Large intestine (tissue), 12 donors: ENCODE measurements around the gene COMMD7. TPM values are rescaled to one million over a fixed set of nuclear protein-coding genes. Genes with fewer than 3 reads are reported as not detected.

Experiments
- DNase-seq, 2 donors: peaks; one replicate each; pipeline versions ENCODE4 v3.0.0 to v3.0.0-alpha.2; 2013
- H3K27ac ChIP-seq: one replicate; pipeline ENCODE4 v1.5.1; 2013; ENCODE audit warnings: low read length
- H3K27me3 ChIP-seq: 2 replicates; pipeline ENCODE4 v1.6.1; 2013; ENCODE audit warnings: low read length; ENCODE audit not compliant: control insufficient read depth, insufficient read depth
- H3K36me3 ChIP-seq: 2 replicates; pipeline ENCODE4 v1.6.1; 2013; ENCODE audit warnings: low read length; ENCODE audit not compliant: control insufficient read depth, insufficient read depth
- H3K4me1 ChIP-seq: one replicate; pipeline ENCODE4 v1.6.1; 2013; ENCODE audit warnings: low read length; ENCODE audit not compliant: control insufficient read depth, insufficient read depth
- H3K4me3 ChIP-seq: one replicate; pipeline ENCODE4 v1.5.1; 2013; ENCODE audit warnings: low read length
- H3K9me3 ChIP-seq: one replicate; pipeline ENCODE4 v1.6.1; 2013; ENCODE audit warnings: mild to moderate bottlenecking, low read depth, low read length, moderate library complexity; ENCODE audit not compliant: control insufficient read depth
- WGBS: methylation state at CpG from one replicate; pipeline ENCODE4 v1.1.5; 2013; ENCODE audit warnings: low lambda C conversion rate; ENCODE audit not compliant: insufficient coverage; 5-methylcytosine and 5-hydroxymethylcytosine counted together
- long read RNA-seq, 11 donors: transcript quantifications; one replicate each; lab custom pipeline, GENCODE V29; 2026
- polyA plus RNA-seq: library from polyadenylated mRNA; unstranded; fragments of 120-200 nt; gene quantifications from one replicate; pipeline ENCODE4 v1.2.1, GENCODE V29; 2013

The COMMD7 gene
- 40.1 TPM for polyA plus RNA-seq
- long read RNA-seq, donor 1, transcript COMMD7-201 (9 exons, 1,900 nt): major isoform, 8 of 9 reads
- long read RNA-seq, donor 1, partial matches to known transcripts: 0 of 9 reads
- long read RNA-seq, donor 1, other reads (novel, unspliced or antisense): 0 of 9 reads
- long read RNA-seq, donor 2, transcript COMMD7-201 (9 exons, 1,900 nt): major isoform, 16 of 18 reads
- long read RNA-seq, donor 2, partial matches to known transcripts: 0 of 18 reads
- long read RNA-seq, donor 2, other reads (novel, unspliced or antisense): 0 of 18 reads
- long read RNA-seq, donor 3, transcript COMMD7-201 (9 exons, 1,900 nt): major isoform, 41 of 42 reads
- long read RNA-seq, donor 3, partial matches to known transcripts: 0 of 42 reads
- long read RNA-seq, donor 3, other reads (novel, unspliced or antisense): 0 of 42 reads
- long read RNA-seq, donor 4, transcript COMMD7-201 (9 exons, 1,900 nt): major isoform, 5 of 5 reads
- long read RNA-seq, donor 4, partial matches to known transcripts: 0 of 5 reads
- long read RNA-seq, donor 4, other reads (novel, unspliced or antisense): 0 of 5 reads
- long read RNA-seq, donor 5, transcript COMMD7-201 (9 exons, 1,900 nt): major isoform, 21 of 24 reads
- long read RNA-seq, donor 5, partial matches to known transcripts: 0 of 24 reads
- long read RNA-seq, donor 5, other reads (novel, unspliced or antisense): 0 of 24 reads
- long read RNA-seq, donor 6, transcript COMMD7-201 (9 exons, 1,900 nt): major isoform, 14 of 31 reads
- long read RNA-seq, donor 6, partial matches to known transcripts: 15 of 31 reads
- long read RNA-seq, donor 6, other reads (novel, unspliced or antisense): 0 of 31 reads
- long read RNA-seq, donor 7, transcript COMMD7-201 (9 exons, 1,900 nt): major isoform, 10 of 14 reads
- long read RNA-seq, donor 7, partial matches to known transcripts: 0 of 14 reads
- long read RNA-seq, donor 7, other reads (novel, unspliced or antisense): 0 of 14 reads
- long read RNA-seq, donor 8, transcript COMMD7-201 (9 exons, 1,900 nt): major isoform, 20 of 23 reads
- long read RNA-seq, donor 8, partial matches to known transcripts: 0 of 23 reads
- long read RNA-seq, donor 8, other reads (novel, unspliced or antisense): 0 of 23 reads
- long read RNA-seq, donor 9, transcript COMMD7-201 (9 exons, 1,900 nt): major isoform, 22 of 32 reads
- long read RNA-seq, donor 9, transcript COMMD7-202 (9 exons, 1,343 nt): minor isoform, 5 of 32 reads
- long read RNA-seq, donor 9, partial matches to known transcripts: 5 of 32 reads
- long read RNA-seq, donor 9, other reads (novel, unspliced or antisense): 0 of 32 reads
- long read RNA-seq, donor 10, transcript COMMD7-201 (9 exons, 1,900 nt): major isoform, 23 of 27 reads
- long read RNA-seq, donor 10, partial matches to known transcripts: 0 of 27 reads
- long read RNA-seq, donor 10, other reads (novel, unspliced or antisense): 0 of 27 reads
- long read RNA-seq, donor 11, transcript COMMD7-201 (9 exons, 1,900 nt): major isoform, 14 of 15 reads
- long read RNA-seq, donor 11, partial matches to known transcripts: 0 of 15 reads
- long read RNA-seq, donor 11, other reads (novel, unspliced or antisense): 0 of 15 reads

GRCh38 chr20:32743237-32744112, at the start of gene COMMD7:
Gene COMMD7, minus strand, starts transcription at chr20:32743467. Its CDS starts 76 bp downstream, at chr20:32743391.
- H3K27me3 ChIP-seq: no peaks in the 10 kb centered on the region
- H3K4me1 ChIP-seq: peaks cover 6% of the 10 kb centered on the region
- H3K4me3 ChIP-seq: peak within 1 kb of the TSS; percentile 79
- whole genome bisulfite sequencing: no CpG with 5 or more reads among the region's 64 CpGs
- no peaks in the 10 kb centered on the region for H3K36me3 ChIP-seq
- H3K9me3 ChIP-seq: no peaks in the 10 kb centered on the region
- peak; percentile 38 to 77 for DNase-seq
- peak within 1 kb of the TSS; percentile 67 for H3K27ac ChIP-seq

GRCh38 chr20:32792731-32793458, 49.6 kb upstream of the COMMD7 start:
- peaks cover 2% of the 10 kb centered on the region for H3K36me3 ChIP-seq
- H3K9me3 ChIP-seq: no peaks in the 10 kb centered on the region
- H3K4me3 ChIP-seq: no peak overlapping the region
- H3K27ac ChIP-seq: no peak overlapping the region
- no peaks in the 10 kb centered on the region for H3K27me3 ChIP-seq
- WGBS: no CpG with 5 or more reads among the region's 13 CpGs
- H3K4me1 ChIP-seq: peaks cover 5% of the 10 kb centered on the region
- DNase-seq: no peak

- peak in 1 of 2 donors; percentile 20 for DNase-seq
- H3K36me3 ChIP-seq: peaks cover 3% of the 10 kb centered on the region
- no peaks in the 10 kb centered on the region for H3K27me3 ChIP-seq
- peaks cover 5% of the 10 kb centered on the region for H3K4me1 ChIP-seq
- no CpG with 5 or more reads among the region's 3 CpGs for WGBS
- H3K27ac ChIP-seq: no peak overlapping the region
- H3K4me3 ChIP-seq: no peak overlapping the region
- H3K9me3 ChIP-seq: no peaks in the 10 kb centered on the region
These were observed 49.0 kb upstream of the COMMD7 start for GRCh38 chr20:32792316-32792715.

- no peak for DNase-seq
- Histone ChIP-seq H3K27ac (no peak overlapping the region), H3K27me3 (no peaks in the 10 kb centered on the region), H3K36me3 (peaks cover 4% of the 10 kb centered on the region), H3K9me3 (no peaks in the 10 kb centered on the region), H3K4me3 (no peak overlapping the region), H3K4me1 (peaks cover 5% of the 10 kb centered on the region)
- WGBS: no CpG with 5 or more reads among the region's 3 CpGs
These were observed 47.4 kb upstream of the COMMD7 start for GRCh38 chr20:32790751-32791057.

- no peak overlapping the region for H3K27ac ChIP-seq
- no peaks in the 10 kb centered on the region for H3K9me3 ChIP-seq
- no peaks in the 10 kb centered on the region for H3K27me3 ChIP-seq
- no peak overlapping the region for H3K4me3 ChIP-seq
- no CpG with 5 or more reads among the region's 6 CpGs for WGBS
- H3K4me1 ChIP-seq: peaks cover 5% of the 10 kb centered on the region
- H3K36me3 ChIP-seq: peaks cover 3% of the 10 kb centered on the region
- DNase-seq: peak; percentile 58 to 59
These were observed 46.9 kb upstream of the COMMD7 start for GRCh38 chr20:32789896-32790750.

- DNase-seq: no peak
- no peak overlapping the region for H3K4me3 ChIP-seq
- no peaks in the 10 kb centered on the region for H3K27me3 ChIP-seq
- WGBS: 100% methylated on average over 1 of the region's 16 CpGs
- no peaks in the 10 kb centered on the region for H3K4me1 ChIP-seq
- H3K36me3 ChIP-seq: peaks cover 3% of the 10 kb centered on the region
- no peak overlapping the region for H3K27ac ChIP-seq
- no peaks in the 10 kb centered on the region for H3K9me3 ChIP-seq
These were observed 43.9 kb upstream of the COMMD7 start for GRCh38 chr20:32787168-32787567.

GRCh38 chr20:32786059-32786760, 42.9 kb upstream of the COMMD7 start:
- no CpG with 5 or more reads among the region's 16 CpGs for WGBS
- Histone ChIP-seq H3K27me3 (no peaks in the 10 kb centered on the region), H3K4me1 (no peaks in the 10 kb centered on the region), H3K27ac (no peak overlapping the region), H3K9me3 (no peaks in the 10 kb centered on the region), H3K36me3 (peaks cover 3% of the 10 kb centered on the region), H3K4me3 (no peak overlapping the region)
- no peak for DNase-seq
